HG03571 (cell line): ENCODE measurements around the gene SPPL2B.
"Not testable (repeated sequence)": the region's sequence is repeated elsewhere in the genome, so short reads cannot be mapped to it uniquely, and the experiment has no call there.

Experiments used
- ATAC-seq: cut with Tn5 transposase; IDR thresholded peaks from one replicate; pipeline ENCODE4 v1.9.1; 2021; ENCODE audit not compliant: unreplicated experiment

SPPL2B gene

DNA sequence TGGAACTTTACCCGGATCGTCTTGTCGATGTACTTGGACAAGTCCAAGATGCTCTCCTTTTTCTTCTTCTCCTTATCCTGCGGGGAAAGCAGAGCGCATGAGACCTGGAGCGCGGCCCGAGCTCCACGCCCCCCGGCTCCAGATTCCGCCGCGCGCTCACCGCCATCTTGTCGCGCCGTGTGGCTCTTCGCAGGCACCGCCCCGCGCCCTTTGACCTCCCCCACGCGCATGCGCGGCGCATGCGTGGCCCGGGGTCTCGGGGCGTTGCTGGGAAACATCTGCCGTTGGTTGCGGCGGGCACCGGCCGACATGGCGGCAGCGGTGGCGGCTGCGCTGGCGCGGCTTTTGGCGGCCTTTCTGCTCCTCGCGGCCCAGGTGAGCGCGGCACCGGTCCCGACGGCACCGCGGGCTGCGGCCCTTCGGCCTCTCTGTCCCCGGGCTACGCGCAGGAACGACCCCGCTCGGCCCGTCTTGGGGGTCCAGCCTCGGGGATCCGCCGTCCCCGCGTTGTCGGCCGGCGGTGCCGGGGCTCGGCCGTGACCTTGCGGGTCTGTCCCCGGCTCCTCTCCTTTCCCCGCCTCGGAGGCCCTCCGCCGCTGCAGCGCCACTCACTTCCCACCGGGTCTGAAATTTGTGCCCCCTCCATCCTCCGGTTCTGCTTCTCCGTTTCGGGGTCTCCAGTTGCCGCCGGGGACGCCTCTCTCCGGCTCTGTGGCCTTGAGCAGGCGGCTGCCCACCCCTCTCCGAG lies at the start of gene SPPL2B, which contains the start of gene LSM7:
Gene SPPL2B (plus strand): TSS at position 284 of the 748 bp plus-strand sequence. CDS start 26 bp downstream, at position 310.
Gene LSM7 (minus strand): TSS at position 186 of the 748 bp plus-strand sequence. CDS start 20 bp downstream, at position 166.
- peak; percentile 60 for ATAC-seq

- ATAC-seq = no peak
Measured at GRCh38 chr19:2280633-2281264, 47.7 kb upstream of the SPPL2B start.

GRCh38 chr19:2281265-2282061 lies 47.0 kb upstream of the SPPL2B start:
- not testable (repeated sequence) for ATAC-seq

DNA sequence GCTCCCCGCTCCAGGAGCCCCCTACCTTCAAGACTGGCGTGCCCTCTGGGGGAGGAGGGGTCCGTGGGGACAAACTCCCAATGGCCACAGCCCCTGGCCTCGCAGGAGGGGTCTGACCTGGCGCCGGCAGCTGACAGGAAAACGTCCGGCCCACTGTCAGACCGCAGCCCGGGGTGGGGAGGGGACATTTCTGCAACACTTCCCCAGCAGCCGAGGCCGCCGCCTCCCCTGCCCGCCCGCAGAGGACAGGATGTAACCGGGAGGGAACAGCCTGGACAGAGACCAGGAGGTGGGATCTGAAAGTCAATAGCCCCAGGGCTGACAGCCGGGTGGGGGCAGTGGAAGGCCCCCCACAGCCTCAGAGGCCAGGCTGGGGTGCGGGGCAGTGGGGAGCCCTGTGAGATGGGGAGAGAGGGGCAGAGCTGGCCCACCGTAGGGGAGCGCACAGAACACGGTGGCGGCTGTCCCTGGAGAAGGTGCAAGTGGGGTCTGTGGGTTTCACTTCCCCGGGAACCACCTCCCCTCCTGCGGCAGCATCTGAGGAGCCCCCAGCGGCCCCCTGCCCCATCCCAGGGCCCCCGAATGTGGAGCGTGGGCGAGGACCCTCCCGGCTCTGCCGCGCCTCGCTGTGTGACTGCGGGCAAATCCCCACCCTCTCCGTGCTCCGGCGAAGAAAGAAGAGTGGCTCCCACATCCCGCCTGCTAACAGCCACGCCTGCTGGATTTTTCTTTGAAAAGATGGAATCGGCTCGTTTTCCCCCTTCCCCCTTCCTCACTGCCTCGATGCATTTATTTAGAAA lies 46.2 kb upstream of the SPPL2B start, which contains the start of gene PEAK3:
Gene PEAK3 (minus strand): TSS at position 114 of the 800 bp plus-strand sequence. CDS start 1,244 bp downstream, outside the sequence.
- ATAC-seq = no peak

DNA sequence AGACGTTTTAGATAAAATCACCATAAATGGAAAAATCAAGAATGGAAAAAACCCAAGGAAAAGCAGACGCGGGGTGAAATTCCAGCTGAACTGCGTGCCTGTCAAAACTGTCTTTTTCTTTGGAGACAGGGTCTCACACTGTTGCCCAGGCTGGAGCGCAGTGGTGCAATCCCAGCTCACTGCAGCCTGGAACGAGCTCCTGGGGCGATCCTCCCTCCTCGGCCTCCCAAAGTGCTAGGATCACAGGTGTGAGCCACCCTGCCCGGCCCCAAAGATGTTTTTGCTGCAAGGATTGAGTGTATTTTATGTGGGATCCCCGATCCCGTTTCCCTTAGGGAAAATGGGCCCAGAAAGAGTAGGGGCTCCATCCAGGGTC lies 45.6 kb upstream of the SPPL2B start:
- no peak for ATAC-seq

GRCh38 chr19:2283835-2284507 lies 44.5 kb upstream of the SPPL2B start:
- ATAC-seq = no peak

GRCh38 chr19:2286402-2287140 lies 41.9 kb upstream of the SPPL2B start:
- ATAC-seq = no peak

DNA sequence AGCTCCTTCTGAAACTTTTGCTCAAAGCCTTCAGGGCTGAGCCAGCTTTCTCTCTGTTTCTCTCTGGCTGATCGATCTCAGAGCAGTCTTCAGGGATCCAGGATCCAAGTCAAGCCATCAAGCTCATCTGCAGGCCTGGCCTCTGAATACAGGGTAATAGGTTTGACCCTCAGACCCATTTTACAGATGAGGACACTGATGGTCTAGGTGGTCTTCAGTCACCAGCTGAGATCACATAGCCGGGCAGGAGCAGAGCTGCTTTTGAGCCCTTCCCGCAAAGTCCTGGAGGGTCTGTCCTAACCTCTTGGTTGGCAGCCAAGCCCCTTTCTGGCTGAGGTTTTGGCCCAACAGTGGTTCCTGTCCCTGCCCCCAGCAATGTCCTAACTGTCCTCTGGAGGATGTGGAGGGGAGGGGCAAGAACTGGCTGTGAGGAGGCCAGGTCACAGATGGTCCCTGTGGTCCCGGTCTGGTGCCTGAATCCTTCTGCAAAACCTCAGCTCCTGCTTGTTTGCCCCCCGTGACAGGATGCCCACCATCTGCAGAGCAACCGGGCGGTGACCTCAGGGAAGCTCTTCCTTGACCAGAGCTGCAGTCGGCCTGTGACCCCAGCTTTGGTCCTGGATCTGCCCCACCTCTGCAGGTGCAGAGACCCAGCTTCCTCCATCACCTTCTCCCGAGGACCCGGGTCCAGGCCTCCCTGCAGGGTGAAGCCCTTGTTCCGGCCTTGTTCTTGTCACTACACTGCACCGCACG lies 40.7 kb upstream of the SPPL2B start:
- ATAC-seq = no peak

DNA sequence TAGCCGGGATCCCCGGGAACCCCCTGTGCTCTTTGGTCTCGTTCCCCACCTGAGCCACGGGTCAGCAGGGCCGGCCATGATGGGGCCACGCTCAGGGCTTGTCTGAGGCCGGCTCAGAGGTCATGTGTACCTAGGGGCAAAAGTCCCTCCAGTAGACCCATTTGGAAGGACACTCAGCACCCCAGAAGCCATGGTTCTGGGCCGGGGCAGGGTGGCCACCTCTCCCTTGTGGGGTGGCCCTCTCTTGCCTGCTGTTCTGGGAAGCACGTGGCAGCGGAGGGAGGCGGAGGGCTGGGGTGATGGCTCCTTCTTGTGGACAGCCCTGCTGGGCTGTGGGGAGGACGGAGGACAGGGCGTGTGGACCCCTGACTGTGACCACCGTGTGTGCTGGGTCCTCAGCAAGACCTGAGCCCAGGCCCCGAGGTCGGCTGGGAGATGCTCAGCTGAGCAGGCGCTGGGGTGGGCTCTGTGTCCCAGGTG lies 40.1 kb upstream of the SPPL2B start:
- ATAC-seq = no peak

DNA sequence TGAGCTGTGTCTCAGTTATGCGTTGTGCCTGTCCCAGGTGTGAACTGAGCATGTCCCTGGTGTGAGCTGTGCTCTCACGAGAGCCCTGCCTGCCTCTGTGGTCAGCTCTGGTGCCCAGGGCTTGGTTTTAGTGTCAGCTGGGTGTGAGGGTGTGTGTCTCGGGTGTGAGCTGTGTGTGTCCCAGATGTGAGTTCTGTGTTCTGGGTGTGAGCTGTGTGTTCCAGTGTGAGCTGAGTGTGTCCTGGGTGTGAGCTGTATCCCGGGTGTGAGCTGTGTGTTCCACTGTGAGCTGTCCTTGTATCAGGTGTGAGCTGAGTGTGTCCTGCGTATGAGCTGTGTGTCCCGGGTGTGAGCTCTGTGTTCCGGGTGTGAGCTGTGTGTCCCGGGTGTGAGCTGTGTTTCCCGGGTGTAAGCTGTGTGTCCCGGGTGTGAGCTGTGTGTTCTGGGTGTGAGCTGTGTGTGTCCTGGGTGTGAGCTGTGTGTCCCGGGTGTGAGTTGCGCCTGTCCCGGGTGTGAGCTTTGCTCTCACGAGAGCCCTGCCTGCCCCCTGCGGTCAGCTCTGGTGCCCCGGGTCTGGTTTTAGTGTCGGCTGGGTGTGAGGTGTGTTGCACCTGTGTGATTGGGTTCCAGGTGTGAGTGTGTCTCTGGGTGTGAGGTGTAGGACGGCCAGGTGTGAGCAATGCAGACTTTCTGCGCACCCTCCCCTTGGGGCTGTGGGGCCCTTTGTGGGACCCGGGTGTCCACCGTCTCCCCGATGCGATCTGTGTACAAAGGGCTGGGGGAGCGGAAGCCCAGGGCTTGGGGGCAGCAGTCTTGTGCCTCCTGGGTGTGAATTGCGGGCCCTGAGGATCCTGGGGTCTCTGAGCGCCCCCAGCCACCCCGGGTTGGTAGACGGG lies 39.4 kb upstream of the SPPL2B start:
- ATAC-seq = no peak

GRCh38 chr19:2289714-2290435 lies 38.6 kb upstream of the SPPL2B start:
- no peak for ATAC-seq

DNA sequence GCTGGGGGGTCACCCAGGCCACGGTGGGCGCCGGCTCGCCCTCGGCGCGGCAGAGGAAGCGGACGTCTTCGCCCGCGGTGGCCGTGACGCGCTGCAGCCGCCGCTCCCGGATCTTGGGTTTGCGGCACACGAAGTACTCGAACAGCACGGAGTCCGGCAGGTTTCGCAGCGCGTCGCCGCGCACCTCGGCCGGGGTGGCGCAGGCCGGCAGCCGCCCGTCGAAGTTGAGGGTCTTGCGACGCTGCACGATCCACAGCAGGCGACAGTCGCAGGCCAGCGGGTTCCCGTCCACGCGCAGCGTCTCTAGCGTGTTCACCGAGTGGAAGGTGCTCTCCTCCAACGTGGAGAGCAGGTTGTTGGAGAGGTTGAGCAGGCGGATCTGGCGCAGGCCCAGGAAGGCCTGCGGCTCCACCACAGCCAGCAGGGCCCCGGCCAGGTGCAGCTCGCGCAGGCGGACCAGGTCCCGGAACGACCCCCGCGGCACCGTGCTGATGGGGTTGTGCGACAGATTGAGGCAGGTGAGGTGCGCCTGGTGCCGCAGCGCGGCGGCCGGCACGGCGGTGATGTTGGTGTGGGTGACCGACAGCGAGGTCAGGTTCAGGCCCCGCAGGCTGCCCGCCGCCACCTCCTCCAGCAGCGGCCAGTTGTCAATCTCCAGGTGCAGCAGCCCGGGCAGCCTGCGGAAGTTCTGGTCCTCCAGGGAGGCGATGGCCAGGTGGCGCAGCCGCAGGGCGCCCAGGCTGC lies 37.9 kb upstream of the SPPL2B start:
- no peak for ATAC-seq

DNA sequence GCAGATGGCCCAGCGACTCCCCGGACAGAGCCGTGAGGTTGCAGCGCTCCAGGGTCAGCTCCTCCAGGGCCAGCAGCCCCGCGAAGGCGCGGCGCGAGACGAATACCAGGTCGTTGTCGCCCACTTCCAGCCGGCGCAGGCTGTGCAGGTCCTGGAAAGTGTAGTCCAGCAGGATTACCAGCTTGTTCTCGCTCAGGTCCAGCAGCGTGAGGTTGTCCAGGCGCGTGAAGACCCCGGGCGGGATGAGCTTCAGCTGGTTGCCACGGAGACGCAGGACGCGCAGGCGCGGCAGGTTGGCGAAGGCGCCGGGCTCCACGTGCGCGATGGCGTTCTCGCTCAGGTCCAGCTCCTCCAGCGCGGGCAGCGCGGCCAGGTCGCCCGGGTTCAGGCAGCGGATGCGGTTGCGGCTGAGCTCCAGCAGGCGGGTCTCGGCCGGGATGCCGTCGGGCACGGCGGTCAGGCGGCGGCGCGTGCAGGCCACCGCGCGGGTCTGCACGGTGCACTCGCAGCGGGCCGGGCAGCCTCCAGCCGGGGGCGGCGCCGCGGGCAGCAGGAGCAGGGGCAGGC lies 37.2 kb upstream of the SPPL2B start:
- ATAC-seq = no peak

DNA sequence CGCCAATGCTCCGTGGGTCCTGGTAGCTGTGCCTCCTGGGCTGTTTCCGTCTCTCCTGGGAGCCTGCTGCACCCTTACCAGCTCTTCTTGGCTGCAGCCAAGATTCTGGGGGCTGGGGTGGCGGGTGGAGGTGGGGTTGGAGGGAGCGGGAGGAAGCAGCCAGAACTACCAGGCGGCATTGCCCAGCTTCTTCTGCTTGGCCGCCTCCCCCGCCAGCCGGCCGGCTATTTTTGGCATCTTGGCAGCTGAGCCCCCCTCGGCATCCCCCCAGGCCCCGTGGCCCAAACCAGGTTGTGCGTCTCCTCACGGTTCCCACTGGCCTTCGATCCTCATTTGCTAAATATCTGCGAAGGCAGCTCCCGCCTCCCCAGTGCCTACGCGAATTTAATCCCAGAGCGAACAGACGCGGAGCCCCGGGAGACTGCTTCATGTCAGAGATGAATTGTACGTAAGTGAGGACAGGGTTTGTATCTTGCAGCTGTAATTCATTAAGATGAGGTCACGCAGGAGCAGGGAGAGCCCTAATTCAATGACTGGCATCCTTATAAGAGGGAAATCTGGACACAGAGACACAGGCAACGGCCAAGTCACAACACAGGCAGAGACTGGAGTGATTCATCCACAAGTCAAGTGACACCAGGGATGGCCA lies 33.7 kb upstream of the SPPL2B start:
- no peak for ATAC-seq

DNA sequence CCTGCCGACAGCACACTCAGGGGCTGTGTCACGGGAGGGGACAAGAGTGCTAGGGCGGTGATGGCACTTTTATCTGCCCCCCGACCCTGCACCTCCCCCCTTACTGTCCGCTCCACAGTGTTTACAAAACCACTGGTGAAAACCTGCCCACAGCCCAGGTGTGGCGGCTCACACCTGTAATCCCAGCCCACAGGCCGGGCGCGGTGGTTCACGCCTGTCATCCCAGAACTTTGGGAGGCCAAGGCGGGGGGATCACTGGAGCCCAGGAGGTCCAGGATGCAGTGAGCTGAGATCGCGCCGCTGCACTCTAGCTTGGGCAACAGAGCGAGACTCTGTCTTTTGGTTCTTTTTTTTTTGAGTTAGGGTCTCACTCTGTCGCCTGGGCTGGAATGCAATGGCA lies 32.3 kb upstream of the SPPL2B start:
- ATAC-seq = no peak
